Mucosa of rectum (tissue), 2 donors: ENCODE data around the gene NUCB1.
"Not testable (repeated sequence)": the region's sequence is repeated elsewhere in the genome, so short reads cannot be mapped to it uniquely, and the experiment has no call there.

ENCODE experiments used
- H3K27ac ChIP-seq, 2 donors: one replicate each; pipeline ENCODE4 v1.7.0; 2013; ENCODE audit warnings: inconsistent platforms in 2 of 2, low read depth in 2 of 2, low read length in 2 of 2
- H3K27me3 ChIP-seq, 2 donors: one replicate each; pipeline ENCODE4 v1.7.0; 2013; ENCODE audit warnings: low read length in 2 of 2; ENCODE audit not compliant: control insufficient read depth in 2 of 2, insufficient read depth in 2 of 2
- H3K36me3 ChIP-seq, 2 donors: one replicate each; pipeline ENCODE4 v1.7.0; 2013; ENCODE audit warnings: low read length in 2 of 2; ENCODE audit not compliant: control insufficient read depth in 2 of 2, insufficient read depth in 2 of 2
- H3K4me1 ChIP-seq, 2 donors: one replicate each; pipeline ENCODE4 v1.7.0; 2013; ENCODE audit warnings: low read length in 2 of 2, mild to moderate bottlenecking in 1 of 2; ENCODE audit not compliant: control insufficient read depth in 2 of 2, insufficient read depth in 2 of 2
- H3K4me3 ChIP-seq, 2 donors: one replicate each; pipeline ENCODE4 v1.7.0; 2013; ENCODE audit warnings: low read length in 2 of 2
- H3K9ac ChIP-seq, 2 donors: one replicate each; pipeline ENCODE4 v1.7.0; 2013; ENCODE audit warnings: low read length in 2 of 2, low read depth in 1 of 2, mild to moderate bottlenecking in 1 of 2
- H3K9me3 ChIP-seq, 2 donors: one replicate each; pipeline ENCODE4 v1.7.0; 2013; ENCODE audit warnings: low read length in 2 of 2; ENCODE audit not compliant: control insufficient read depth in 2 of 2
- donor health status: healthy.
- donor health status: Normal muscosa, but diverticular disease.

NUCB1 gene

DNA sequence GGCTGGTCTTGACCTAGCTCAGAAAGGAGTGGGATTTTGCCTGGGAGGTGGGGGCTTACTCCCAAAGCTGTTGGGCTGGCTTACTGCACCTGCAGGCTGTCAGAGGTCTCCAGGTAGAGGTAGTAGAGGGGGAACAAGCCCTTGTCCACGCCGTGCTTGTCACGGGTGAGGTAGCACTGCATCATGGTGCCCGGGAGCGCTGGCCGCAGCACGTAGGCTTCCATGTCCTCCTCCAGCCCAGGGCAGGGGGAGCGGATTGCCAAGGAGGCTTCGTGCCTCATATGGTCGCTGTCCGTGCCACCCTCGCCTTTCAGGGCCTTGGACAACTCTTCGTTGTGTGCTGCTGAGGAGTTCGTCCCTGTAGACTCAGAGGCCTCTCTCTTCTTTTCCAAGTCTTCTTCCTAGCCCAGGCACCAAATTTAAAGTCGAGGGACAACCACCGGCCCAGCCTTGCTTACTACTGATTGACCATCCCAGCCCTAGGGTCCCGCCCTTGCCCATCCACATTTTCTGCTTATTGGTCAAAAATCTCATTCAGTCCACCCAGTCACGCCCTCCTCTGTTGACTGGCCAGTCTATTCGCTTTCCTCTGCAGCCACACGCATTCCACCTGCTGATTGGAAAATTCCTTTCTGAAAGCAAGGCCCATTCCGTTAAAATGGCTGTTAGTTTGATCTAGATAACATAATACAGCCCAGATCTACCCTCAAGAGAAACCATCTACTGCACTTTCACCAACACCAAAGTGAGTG lies 12.1 kb upstream of the NUCB1 start:
- Histone ChIP-seq H3K27me3 (no peaks in the 10 kb centered on the region), H3K4me1 (peaks cover 2 to 4% of the 10 kb centered on the region in 2 donors), H3K9me3 (no peaks in the 10 kb centered on the region), H3K36me3 (no peaks in the 10 kb centered on the region), H3K27ac (no peak overlapping the region), H3K4me3 (no peak overlapping the region), H3K9ac (no peak overlapping the region)

DNA sequence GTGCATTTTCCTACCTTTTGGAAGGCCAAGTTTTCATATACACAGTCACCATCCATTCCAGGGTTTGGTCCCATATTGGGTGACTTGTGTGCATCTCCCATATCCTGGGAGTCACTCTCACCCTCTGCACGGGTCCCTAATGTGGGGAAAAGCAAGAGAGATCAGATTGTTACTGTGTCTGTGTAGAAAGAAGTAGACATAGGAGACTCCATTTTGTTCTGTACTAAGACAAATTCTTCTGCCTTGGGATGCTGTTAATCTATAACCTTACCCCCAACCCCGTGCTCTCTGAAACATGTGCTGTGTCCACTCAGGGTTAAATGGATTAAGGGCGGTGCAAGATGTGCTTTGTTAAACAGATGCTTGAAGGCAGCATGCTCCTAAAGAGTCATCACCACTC lies 10.6 kb upstream of the NUCB1 start:
- not testable (repeated sequence) for H3K36me3 ChIP-seq, H3K4me3 ChIP-seq, H3K9ac ChIP-seq, H3K9me3 ChIP-seq, H3K4me1 ChIP-seq, H3K27me3 ChIP-seq, H3K27ac ChIP-seq

DNA sequence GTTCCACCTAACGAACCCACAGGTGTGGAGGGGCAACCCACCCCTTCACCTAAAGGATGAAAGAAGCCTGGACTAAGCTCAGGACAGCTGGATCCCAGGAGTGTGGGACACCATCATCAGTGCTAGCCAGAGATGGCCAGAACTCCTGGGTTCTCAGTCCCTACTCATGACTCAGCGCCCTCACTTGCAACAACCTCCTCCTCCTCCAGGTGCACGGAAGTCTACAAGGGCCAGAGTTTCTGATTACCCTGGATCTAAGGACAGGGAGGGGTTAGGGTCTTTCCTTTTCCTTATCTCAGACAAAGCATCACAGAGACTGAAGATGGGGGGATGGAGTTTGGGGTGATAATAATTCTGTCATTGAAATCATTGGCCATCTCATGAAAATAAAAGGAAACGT lies 9.6 kb upstream of the NUCB1 start:
- no peak overlapping the region for H3K9ac ChIP-seq
- H3K4me3 ChIP-seq, result no peak overlapping the region
- H3K4me1 ChIP-seq, result peaks cover 2 to 4% of the 10 kb centered on the region in 2 donors
- H3K27ac ChIP-seq, result no peak overlapping the region
- H3K36me3 ChIP-seq, result no peaks in the 10 kb centered on the region
- no peaks in the 10 kb centered on the region for H3K9me3 ChIP-seq
- no peaks in the 10 kb centered on the region for H3K27me3 ChIP-seq

DNA sequence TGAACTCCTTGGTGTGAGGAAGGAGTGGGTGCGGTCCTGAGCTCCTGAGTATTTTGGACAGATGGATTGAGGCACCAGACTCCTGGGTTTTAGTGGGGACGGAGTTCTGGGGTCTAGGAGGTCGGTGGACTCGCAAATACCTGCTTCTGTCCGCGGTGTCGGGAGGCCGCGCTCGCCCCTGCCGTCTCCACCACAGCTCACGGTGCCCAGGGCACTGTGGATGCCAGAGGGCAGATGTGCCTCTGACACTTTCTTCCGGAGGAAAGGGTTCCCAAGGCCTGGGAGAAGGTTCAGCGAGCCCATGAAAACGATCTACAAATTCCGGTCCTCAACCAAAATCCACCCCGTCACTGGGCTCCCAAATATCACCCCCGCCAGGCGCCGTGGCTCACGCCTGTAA lies 4.9 kb upstream of the NUCB1 start:
- Histone ChIP-seq H3K9ac (no peak overlapping the region), H3K4me1 (peaks cover 2 to 4% of the 10 kb centered on the region in 2 donors), H3K27me3 (no peaks in the 10 kb centered on the region), H3K9me3 (no peaks in the 10 kb centered on the region), H3K36me3 (no peaks in the 10 kb centered on the region), H3K27ac (no peak overlapping the region), H3K4me3 (no peak overlapping the region)

DNA sequence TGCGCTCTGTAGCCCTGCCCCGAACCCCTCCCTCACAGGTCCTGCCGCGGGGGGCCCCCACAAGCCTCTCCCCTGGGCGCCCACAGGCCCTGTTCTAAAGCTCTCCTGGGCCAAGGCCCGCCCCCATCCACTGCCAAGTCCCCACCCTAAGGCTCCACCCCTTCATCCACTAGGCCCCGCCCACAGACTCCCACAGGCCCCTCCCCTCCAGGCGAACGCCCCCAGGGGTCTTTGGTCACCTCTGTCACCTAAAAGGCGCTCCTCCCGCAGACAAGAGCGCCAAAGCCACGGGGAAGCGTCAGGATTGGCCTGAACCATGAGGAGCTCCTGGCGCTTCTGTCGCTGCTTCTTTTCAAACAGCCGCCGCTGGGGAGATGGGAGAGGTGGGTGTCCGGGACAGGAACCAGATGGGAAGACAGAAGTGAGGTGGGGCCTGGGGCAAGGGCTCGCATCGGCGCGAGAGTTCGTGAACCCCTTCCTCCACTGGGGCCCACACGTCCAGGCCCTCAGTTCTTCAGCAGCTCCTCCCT lies 3.9 kb upstream of the NUCB1 start:
- no peaks in the 10 kb centered on the region for H3K9me3 ChIP-seq
- H3K4me1 ChIP-seq, result peaks cover 9 to 10% of the 10 kb centered on the region in 2 donors
- no peak overlapping the region for H3K27ac ChIP-seq
- H3K9ac ChIP-seq, result no peak overlapping the region
- peak overlapping the region; percentile 23 to 38 for H3K4me3 ChIP-seq
- no peaks in the 10 kb centered on the region for H3K27me3 ChIP-seq
- no peaks in the 10 kb centered on the region for H3K36me3 ChIP-seq

DNA sequence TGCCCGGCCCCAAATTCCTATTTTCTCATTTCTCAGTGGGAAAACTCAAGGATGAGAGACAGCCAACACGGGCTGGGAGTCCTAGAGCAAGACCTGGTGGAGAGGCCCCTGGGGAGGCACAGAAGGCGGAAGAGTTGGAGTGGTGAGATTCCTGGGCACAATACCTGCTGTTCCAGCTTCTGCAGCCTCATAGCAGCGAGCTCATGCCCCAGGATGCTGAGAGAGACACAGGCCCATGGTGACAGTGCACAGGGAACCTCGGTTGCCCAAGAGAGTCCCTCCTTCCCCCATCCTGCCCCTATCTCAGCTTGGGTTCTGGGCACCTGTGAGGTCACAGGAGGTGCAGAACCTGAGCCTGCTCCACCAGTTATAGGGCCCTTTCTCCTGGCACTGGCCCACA lies 2.9 kb upstream of the NUCB1 start:
- Histone ChIP-seq H3K27me3 (no peaks in the 10 kb centered on the region), H3K9ac (no peak overlapping the region), H3K9me3 (no peaks in the 10 kb centered on the region), H3K4me3 (no peak overlapping the region), H3K36me3 (no peaks in the 10 kb centered on the region), H3K27ac (no peak overlapping the region), H3K4me1 (peaks cover 6 to 9% of the 10 kb centered on the region in 2 donors)

DNA sequence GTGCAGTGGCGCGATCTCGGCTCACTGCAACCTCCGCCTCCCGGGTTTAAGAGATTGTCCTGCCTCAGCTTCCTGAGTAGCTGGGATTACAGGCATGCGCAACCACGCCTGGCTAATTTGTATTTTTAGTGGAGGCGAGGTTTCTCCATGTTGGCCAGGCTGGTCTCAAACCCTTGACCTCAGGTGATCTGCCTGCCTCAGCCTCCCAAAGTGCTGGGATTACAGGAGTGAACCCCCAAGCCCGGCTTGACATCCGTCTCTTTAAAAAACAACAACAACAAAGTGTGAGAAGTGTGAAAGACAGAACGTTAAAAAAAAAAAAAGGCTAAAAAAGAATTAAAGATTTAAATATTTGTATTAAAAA lies 744 bp upstream of the NUCB1 start:
- H3K36me3 ChIP-seq, H3K27me3 ChIP-seq, H3K4me1 ChIP-seq, H3K9ac ChIP-seq, H3K9me3 ChIP-seq, H3K27ac ChIP-seq: not testable (repeated sequence)
- peak overlapping the region in 1 of 2 donors; percentile 95 for H3K4me3 ChIP-seq

DNA sequence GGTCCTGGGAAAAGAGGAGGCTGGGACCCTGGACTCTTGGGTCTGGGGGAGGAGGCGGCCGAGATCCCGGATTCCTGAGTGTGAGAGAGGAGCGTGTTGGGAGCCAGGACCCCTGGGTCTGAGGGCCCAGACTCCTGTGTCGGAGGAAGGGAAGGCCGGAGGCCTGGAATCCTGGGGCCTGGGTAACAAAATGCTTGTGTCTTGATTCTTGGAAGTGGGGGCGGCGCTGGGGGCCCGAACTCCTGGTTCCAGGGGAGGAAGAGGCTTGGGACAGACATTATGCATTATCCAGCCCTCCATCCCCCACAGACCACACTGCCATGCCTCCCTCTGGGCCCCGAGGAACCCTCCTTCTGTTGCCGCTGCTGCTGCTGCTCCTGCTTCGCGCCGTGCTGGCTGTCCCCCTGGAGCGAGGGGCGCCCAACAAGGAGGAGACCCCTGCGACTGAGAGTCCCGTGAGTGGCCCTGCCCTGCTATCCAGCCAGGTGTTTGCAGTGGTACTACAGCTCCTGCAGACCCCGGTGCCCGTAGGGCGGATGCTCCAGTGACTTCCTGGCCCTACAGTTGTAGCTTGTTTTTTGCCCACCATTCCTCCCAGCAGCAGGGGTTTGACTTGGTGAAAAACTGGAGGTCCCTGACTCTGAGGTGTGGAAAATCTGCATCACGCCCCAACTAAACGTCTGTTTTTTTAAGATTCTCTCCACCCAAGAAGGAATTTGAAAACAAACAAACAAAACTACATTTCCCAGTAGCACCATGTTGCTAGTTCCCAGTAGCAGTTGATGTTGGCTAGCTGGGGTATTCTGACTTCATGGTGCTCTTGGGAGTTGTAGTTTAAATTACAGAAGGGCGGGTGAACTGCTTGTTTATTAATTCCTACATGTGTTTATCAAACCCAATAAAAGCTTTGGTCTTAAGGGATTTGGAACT lies 630 bp downstream of the NUCB1 start:
- H3K27ac ChIP-seq, result peak overlapping the region; percentile 83 to 88
- H3K4me1 ChIP-seq, result peaks cover 6 to 9% of the 10 kb centered on the region in 2 donors
- no peaks in the 10 kb centered on the region for H3K27me3 ChIP-seq
- H3K4me3 ChIP-seq, result peak overlapping the region; percentile 93 to 95
- H3K9ac ChIP-seq, result peak overlapping the region; percentile 89 to 94
- no peaks in the 10 kb centered on the region for H3K9me3 ChIP-seq
- H3K36me3 ChIP-seq, result peaks cover 8 to 15% of the 10 kb centered on the region in 2 donors

DNA sequence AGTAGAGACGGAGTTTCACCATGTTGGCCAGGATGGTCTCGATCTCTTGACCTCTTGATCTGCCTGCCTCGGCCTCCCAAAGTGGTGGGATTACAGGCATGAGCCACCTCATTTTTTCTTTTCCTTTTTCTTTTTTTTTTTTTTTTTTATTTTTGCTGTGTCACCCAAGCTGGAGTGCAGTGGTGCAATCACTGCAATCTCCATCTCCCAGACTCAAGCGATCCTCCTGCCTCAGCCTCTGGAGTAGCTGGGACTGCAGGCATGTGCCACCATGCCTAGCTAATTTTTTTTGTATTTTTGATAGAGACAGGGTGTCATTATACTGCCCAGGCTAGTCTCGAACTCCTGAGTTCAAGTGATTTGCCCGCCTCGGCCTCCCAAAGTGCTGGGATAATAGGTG lies 2.2 kb downstream of the NUCB1 start:
- H3K27me3 ChIP-seq, H3K4me3 ChIP-seq, H3K4me1 ChIP-seq, H3K9ac ChIP-seq, H3K27ac ChIP-seq, H3K9me3 ChIP-seq: not testable (repeated sequence)
- peaks cover 8 to 17% of the 10 kb centered on the region in 2 donors for H3K36me3 ChIP-seq

DNA sequence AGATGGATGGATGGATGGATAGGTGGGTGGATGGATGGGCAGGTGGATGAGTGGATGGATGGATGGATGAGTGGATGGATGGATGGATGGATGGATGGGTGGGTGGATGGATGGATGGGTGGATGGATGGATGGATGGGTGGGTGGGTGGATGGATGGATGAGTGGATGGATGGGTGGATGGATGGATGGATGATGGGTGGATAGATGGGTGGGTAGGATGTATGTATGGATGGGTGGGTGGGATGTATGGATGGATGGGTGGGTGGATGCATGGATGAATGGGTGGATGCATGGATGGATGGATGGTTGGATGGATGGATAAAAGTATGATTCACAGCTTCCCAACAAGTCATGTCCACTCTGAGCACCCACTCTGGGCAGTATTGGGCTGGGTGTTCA lies 3.7 kb downstream of the NUCB1 start:
- not testable (repeated sequence) for H3K9me3 ChIP-seq, H3K9ac ChIP-seq, H3K4me1 ChIP-seq, H3K27ac ChIP-seq, H3K27me3 ChIP-seq, H3K4me3 ChIP-seq
- H3K36me3 ChIP-seq, result peaks cover 12 to 25% of the 10 kb centered on the region in 2 donors
